AG20443 (cell line): ENCODE results near the gene TPP1.
A peak's percentile ranks its signal among the peaks of the same experiment; 100 is the strongest.

Source experiments
- DNase-seq: peaks from one replicate; pipeline ENCODE4 v3.0.0; 2012; ENCODE audit warnings: low spot score, mixed read lengths

Gene TPP1

GRCh38 chr11:6619004-6619745 lies at the start of gene TPP1:
Gene TPP1, minus strand, starts transcription at chr11:6619422. Its CDS starts 22 bp downstream, at chr11:6619400.
- peak; percentile 98 for DNase-seq

- DNase-seq = peak; percentile 39
These were observed 48.6 kb upstream of the TPP1 start for GRCh38 chr11:6667733-6668374.

DNA sequence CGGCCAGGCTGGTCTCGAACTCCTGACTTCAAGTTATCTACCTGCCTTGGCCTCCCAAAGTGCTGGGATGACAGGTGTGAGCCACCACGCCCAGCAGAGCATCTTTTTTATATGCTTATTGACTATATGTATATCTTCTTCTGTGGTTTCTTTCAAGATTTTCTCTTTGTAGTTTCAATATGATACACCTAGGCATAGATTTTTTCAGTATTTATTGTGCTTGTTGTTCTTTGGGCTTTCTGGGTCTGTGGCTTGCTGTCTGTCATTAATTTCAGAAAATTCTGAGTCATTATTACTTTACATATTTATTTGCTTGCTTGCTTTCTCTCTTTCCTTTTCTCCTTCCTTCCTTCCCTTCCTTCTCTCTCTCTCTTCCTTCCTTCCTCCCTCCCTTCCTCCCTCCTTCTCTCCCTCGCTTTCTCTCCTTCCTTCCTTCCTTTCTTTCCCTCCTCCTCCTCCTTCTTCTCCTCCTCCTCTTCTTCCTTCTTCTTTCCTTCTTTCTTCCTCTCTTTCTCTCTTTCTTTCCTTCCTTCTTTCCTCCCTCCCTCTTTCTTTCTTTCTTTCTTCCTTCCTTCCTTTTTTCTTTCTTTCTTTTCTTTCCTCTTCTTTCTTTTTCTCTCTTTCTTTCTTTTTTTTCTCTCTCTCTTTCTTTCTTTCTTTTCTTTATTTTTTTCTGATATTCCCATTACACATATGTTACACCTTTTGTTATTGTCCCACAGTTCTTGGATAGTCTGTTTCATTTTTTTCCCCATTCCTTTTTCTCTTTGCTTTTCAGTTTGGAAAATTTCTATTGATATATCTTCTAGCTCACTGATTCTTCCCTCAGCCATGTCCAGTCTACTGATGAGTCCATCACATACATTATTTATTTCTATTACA lies 47.3 kb upstream of the TPP1 start:
- DNase-seq = no peak

DNA sequence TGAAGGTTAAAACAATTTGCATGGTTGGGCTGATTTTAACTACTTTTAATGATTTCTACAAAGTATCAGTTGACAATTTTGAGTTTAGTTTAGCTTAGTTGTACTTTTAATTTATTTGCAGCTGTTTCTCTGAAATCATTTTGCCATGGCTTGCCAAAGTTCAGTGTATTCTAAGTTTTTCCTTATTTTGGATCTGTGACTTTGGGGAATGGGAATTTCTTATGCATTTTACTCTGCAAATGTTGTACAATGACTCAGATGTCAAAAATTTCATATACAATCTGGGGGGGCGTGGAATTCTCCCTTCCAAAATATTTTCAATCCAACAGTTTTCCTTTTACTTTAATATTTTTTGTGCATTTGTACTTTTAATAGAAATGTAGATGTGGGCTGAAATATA lies 45.3 kb upstream of the TPP1 start:
- DNase-seq = no peak

- no peak for DNase-seq
These were observed 44.7 kb upstream of the TPP1 start for GRCh38 chr11:6663794-6664469.

GRCh38 chr11:6660712-6661111 lies 41.5 kb upstream of the TPP1 start:
- no peak for DNase-seq

DNA sequence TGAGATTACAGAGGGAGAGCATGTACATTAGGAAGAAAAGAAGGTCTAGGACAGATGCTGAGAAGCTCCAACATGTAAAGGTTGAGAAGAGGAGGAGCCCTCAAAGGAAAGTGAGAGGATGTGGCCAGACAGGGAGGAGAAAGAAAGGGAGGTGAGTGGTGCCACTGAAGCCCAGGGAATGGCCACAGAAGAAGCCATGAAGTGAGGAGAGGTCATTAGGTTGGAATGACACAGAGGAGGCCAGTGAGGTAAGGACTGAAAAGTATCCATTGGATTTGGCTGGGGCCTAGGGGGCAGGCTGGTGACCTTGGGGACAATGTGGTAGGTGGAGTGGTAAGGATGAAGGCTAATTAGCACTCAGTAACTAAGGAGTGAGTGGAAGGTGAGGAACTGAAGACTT lies 39.4 kb upstream of the TPP1 start:
- DNase-seq = no peak

- no peak for DNase-seq
These were observed 38.1 kb upstream of the TPP1 start for GRCh38 chr11:6657346-6657745.

- no peak for DNase-seq
These were observed 37.7 kb upstream of the TPP1 start for GRCh38 chr11:6656936-6657335.

GRCh38 chr11:6656584-6656915 lies 37.3 kb upstream of the TPP1 start:
- no peak for DNase-seq

- DNase-seq = peak; percentile 62
These were observed 36.8 kb upstream of the TPP1 start, which contains the start of gene DCHS1 for GRCh38 chr11:6655790-6656583. Gene DCHS1, minus strand, starts transcription at chr11:6655809. Its CDS starts 14,196 bp downstream, at chr11:6641613.

- DNase-seq = peak; percentile 61
These were observed 36.0 kb upstream of the TPP1 start for GRCh38 chr11:6655020-6655789.

GRCh38 chr11:6654281-6655019 lies 35.2 kb upstream of the TPP1 start:
- no peak for DNase-seq

- no peak for DNase-seq
These were observed 34.4 kb upstream of the TPP1 start for GRCh38 chr11:6653656-6654055.

- DNase-seq = no peak
These were observed 33.9 kb upstream of the TPP1 start for GRCh38 chr11:6653097-6653496.

GRCh38 chr11:6652182-6652581 lies 33.0 kb upstream of the TPP1 start:
- no peak for DNase-seq

- DNase-seq = no peak
These were observed 31.8 kb upstream of the TPP1 start for GRCh38 chr11:6650980-6651379.

- no peak for DNase-seq
These were observed 30.9 kb upstream of the TPP1 start for GRCh38 chr11:6650104-6650503.

- no peak for DNase-seq
These were observed 29.3 kb upstream of the TPP1 start for GRCh38 chr11:6648501-6648900.

GRCh38 chr11:6647836-6648235 lies 28.6 kb upstream of the TPP1 start:
- DNase-seq = no peak
